CD8-positive, alpha-beta memory T cell (primary cell): ENCODE measurements around the gene TERB2. TPM values are rescaled to one million over a fixed set of nuclear protein-coding genes. Genes with fewer than 3 reads are reported as not detected.
"Not testable (repeated sequence)": the region's sequence is repeated elsewhere in the genome, so short reads cannot be mapped to it uniquely, and the experiment has no call there.

ENCODE experiments used
- CTCF ChIA-PET: fragments of 350-600 bp; sonication (Branson Sonifier 250); formaldehyde crosslinking; loops from one replicate; lab custom pipeline; 2021; ENCODE audit warnings: antibody characterized with exemption; lab: Charles Lee
- POLR2A ChIA-PET: fragments of 350-600 bp; sonication (Branson Sonifier 250); formaldehyde crosslinking; loops from one replicate; lab custom pipeline; 2021; ENCODE audit warnings: antibody characterized with exemption; lab: Charles Lee
- DNase-seq, 5 donors: peaks; one replicate each; pipeline versions ENCODE4 v3.0.0 to v3.0.0-alpha.2; 2020 to 2022; ENCODE audit warnings: mixed read lengths in 1 of 5
- H3K27ac ChIP-seq: one replicate; pipeline ENCODE4 v1.7.0; 2013; ENCODE audit warnings: low read depth, mild to moderate bottlenecking, low read length, moderate library complexity
- H3K27me3 ChIP-seq: 2 replicates; pipeline ENCODE4 v1.7.0; 2013; ENCODE audit warnings: low read length, mild to moderate bottlenecking; ENCODE audit not compliant: insufficient read depth, poor library complexity, severe bottlenecking
- H3K36me3 ChIP-seq: 2 replicates; pipeline ENCODE4 v1.7.0; 2013; ENCODE audit warnings: mild to moderate bottlenecking, low read length, moderate library complexity; ENCODE audit not compliant: insufficient read depth
- H3K4me1 ChIP-seq: 2 replicates; pipeline ENCODE4 v1.7.0; 2013; ENCODE audit warnings: mild to moderate bottlenecking, low read length, moderate library complexity; ENCODE audit not compliant: insufficient read depth
- H3K4me3 ChIP-seq: 2 replicates; pipeline ENCODE4 v1.7.0; 2013; ENCODE audit warnings: mild to moderate bottlenecking, low read length
- H3K9me3 ChIP-seq: 2 replicates; pipeline ENCODE4 v1.7.0; 2013; ENCODE audit warnings: mild to moderate bottlenecking, low read length
- H3K27ac Mint-ChIP-seq, 8 donors: one replicate each; pipeline ENCODE4 v1.8.0; 2020 to 2021; ENCODE audit warnings: mixed read lengths in 8 of 8, mild to moderate bottlenecking in 6 of 8, inconsistent platforms in 3 of 8, moderate library complexity in 3 of 8
- H3K27me3 Mint-ChIP-seq, 2 donors: one replicate each; pipeline ENCODE4 v1.8.0; 2020 to 2021; ENCODE audit warnings: mixed read lengths in 2 of 2, mild to moderate bottlenecking in 1 of 2, moderate library complexity in 1 of 2
- H3K36me3 Mint-ChIP-seq, 3 donors: one replicate each; pipeline ENCODE4 v1.8.0; 2020 to 2021; ENCODE audit warnings: mixed read lengths in 3 of 3, inconsistent platforms in 1 of 3, mild to moderate bottlenecking in 1 of 3
- H3K4me1 Mint-ChIP-seq, 3 donors: one replicate each; pipeline ENCODE4 v1.8.0; 2020 to 2021; ENCODE audit warnings: mixed read lengths in 3 of 3, inconsistent platforms in 1 of 3, mild to moderate bottlenecking in 1 of 3
- H3K4me3 Mint-ChIP-seq, 7 donors: one replicate each; pipeline ENCODE4 v1.8.0; 2020 to 2021; ENCODE audit warnings: mixed read lengths in 7 of 7, mild to moderate bottlenecking in 6 of 7, moderate library complexity in 4 of 7, inconsistent platforms in 2 of 7
- H3K9me3 Mint-ChIP-seq, 5 donors: one replicate each; pipeline ENCODE4 v1.8.0; 2020 to 2022; ENCODE audit warnings: mixed read lengths in 5 of 5, mild to moderate bottlenecking in 3 of 5, moderate library complexity in 2 of 5, inconsistent platforms in 1 of 5
- polyA plus RNA-seq: library from polyadenylated mRNA; unstranded; fragments of 300-500 nt; fragmentation: Illumina TruSeq; gene quantifications from one replicate; pipeline ENCODE4 v1.2.3, GENCODE V29; 2021
- total RNA-seq, 2 experiments: library from RNA; stranded (reverse); gene quantifications; one replicate each; pipeline ENCODE4 v1.2.3, GENCODE V29; 2021

The TERB2 gene
- total and polyA plus RNA-seq, 3 experiments from 2014 or later = not detected

DNA sequence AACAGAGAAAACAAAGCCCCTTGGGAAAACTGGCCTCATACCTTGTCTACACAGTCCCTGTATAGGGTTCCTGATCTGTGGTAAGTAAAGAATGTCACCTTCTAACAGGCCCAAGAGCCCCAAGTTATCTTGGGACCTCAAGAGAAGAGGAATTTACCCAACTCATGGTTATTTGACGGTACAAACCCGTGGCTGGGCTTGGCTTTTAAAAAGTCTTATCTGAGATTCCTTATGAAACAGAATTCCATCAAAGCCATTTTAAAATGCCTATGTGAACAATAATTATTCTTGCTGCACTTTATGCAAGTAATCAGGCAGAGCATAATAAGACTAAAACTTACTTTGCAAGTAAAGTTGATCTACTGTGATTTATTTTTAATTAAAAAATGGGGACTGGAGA, 52.6 kb downstream of the TERB2 start:
- Histone ChIP-seq H3K36me3 (no peaks in the 10 kb centered on the region), H3K4me3 (no peak overlapping the region), H3K27ac (no peak overlapping the region), H3K9me3 (no peaks in the 10 kb centered on the region), H3K27me3 (no peaks in the 10 kb centered on the region), H3K4me1 (no peaks in the 10 kb centered on the region)
- no peaks in the 10 kb centered on the region for H3K4me1 Mint-ChIP-seq
- POLR2A ChIA-PET = no interaction called here
- H3K9me3 Mint-ChIP-seq = peaks cover 0 to 2% (median 0%) of the 10 kb centered on the region in 5 donors
- peaks cover 4 to 28% of the 10 kb centered on the region in 2 donors for H3K27me3 Mint-ChIP-seq
- H3K4me3 Mint-ChIP-seq = no peak overlapping the region
- DNase-seq = no peak
- no peak overlapping the region for H3K27ac Mint-ChIP-seq
- CTCF ChIA-PET = no interaction called here
- no peaks in the 10 kb centered on the region for H3K36me3 Mint-ChIP-seq

DNA sequence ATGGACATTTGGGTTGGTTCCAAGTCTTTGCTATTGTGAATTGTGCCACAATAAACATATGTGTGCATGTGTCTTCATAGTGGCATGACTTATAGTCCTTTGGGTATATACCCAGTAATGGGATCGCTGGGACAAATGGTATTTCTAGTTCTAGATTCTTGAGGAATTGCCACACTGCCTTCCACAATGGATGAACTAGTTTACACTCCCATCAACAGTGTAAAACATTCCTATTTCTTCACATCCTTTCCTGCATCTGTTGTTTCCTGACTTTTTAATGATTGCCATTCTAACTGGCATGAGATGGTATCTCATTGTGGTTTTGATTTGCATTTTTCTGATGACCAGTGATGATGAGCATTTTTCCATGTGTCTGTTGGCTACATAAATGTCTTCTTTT, 58.6 kb downstream of the TERB2 start:
- H3K4me3 Mint-ChIP-seq, H3K27ac ChIP-seq, H3K4me3 ChIP-seq, H3K27ac Mint-ChIP-seq, H3K27me3 ChIP-seq, POLR2A ChIA-PET, DNase-seq, H3K36me3 Mint-ChIP-seq, H3K4me1 ChIP-seq, H3K4me1 Mint-ChIP-seq, H3K9me3 Mint-ChIP-seq, CTCF ChIA-PET, H3K9me3 ChIP-seq, H3K36me3 ChIP-seq: not testable (repeated sequence)
- H3K27me3 Mint-ChIP-seq = peaks cover 18 to 63% of the 10 kb centered on the region in 2 donors

DNA sequence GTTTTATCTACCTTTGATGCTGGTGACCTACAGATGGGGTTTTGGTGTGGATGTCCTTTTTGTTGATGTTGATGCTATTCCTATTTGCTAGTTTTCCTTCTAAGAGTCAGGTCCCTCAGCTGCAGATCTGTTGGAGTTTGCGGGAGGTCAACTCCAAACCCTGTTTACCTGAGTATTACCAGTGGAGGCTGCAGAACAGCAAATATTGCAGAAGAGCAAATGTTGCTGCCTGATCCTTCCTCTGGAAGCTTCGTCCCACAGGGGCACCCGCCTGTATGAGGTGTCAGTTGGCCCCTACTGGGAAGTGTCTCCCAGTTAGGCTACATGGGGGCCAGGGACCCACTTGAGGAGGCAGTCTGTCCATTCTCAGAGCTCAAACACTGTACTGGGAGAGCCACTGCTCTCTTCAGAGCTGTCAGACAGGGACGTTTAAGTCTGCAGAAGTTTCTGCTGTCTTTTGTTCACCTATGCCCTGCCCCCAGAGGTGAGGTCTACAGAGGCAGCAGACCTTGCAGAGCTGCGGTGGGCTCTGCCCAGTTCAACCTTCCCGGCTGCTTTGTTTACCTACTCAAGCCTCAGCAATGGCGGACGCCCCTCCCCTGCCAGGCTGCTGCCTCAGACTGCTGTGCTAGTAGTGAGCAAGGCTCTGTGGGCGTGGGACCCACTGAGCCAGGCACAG, 63.9 kb downstream of the TERB2 start:
- Mint-ChIP-seq H3K4me1 (peaks cover 10 to 24% (median 15%) of the 10 kb centered on the region in 3 donors), H3K27me3 (peaks cover 12 to 38% of the 10 kb centered on the region in 2 donors), H3K4me3 (peak overlapping the region in 1 of 7 donors; percentile 35)
- H3K27ac ChIP-seq, H3K27me3 ChIP-seq, H3K36me3 ChIP-seq, DNase-seq, H3K36me3 Mint-ChIP-seq, H3K9me3 Mint-ChIP-seq, H3K4me3 ChIP-seq, POLR2A ChIA-PET, H3K27ac Mint-ChIP-seq, H3K9me3 ChIP-seq: not testable (repeated sequence)
- CTCF ChIA-PET = interaction anchor here (1.3 kb wide), 1 partner anchor 17 kb away, joined by 4 read pairs; no protein-coding TSS in a partner anchor
- H3K4me1 ChIP-seq = peaks cover 15% of the 10 kb centered on the region

DNA sequence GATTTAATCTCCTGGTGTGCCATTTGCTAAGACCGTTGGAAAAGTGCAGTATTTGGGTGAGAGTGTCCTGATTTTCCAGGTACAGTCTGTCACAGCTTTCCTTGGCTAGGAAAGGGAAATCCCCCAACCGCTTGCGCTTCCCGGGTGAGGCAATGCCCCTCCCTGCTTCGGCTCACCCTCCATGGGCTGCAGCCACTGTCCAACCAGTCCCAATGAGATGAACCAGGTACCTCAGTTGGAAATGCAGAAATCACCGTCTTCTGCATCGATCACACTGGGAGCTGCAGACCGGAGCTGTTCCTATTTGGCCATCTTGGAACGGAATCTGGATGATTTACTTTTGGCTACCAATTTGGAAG, 64.4 kb downstream of the TERB2 start:
- H3K9me3 ChIP-seq, H3K9me3 Mint-ChIP-seq, H3K27ac ChIP-seq, DNase-seq, CTCF ChIA-PET, H3K4me3 ChIP-seq, H3K36me3 Mint-ChIP-seq, POLR2A ChIA-PET, H3K27ac Mint-ChIP-seq, H3K36me3 ChIP-seq, H3K27me3 ChIP-seq: not testable (repeated sequence)
- H3K27me3 Mint-ChIP-seq = peaks cover 12 to 37% of the 10 kb centered on the region in 2 donors
- peaks cover 10 to 24% (median 15%) of the 10 kb centered on the region in 3 donors for H3K4me1 Mint-ChIP-seq
- H3K4me3 Mint-ChIP-seq = peak overlapping the region in 2 of 7 donors; percentile 61 to 75
- peaks cover 15% of the 10 kb centered on the region for H3K4me1 ChIP-seq

DNA sequence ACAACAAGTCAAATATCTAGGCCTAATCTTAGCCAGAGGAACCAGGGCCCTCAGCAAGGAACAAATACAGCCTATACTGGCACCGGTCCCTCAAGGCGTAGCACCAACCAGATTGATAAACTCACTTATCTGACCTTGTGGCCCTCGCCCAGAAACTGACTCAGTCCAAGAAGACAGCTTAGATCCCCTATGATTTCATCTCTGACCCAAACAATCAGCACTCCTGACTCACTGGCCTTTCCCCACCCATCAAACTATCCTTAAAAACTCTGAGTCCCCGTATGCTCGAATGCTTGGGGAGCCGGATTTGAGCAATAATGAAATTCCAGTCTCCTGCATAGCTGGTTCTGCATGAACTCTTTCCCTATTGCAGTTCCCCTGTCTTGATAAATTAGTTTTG, 64.9 kb downstream of the TERB2 start:
- H3K27ac Mint-ChIP-seq = peak overlapping the region in 1 of 8 donors; percentile 22
- peaks cover 12 to 35% of the 10 kb centered on the region in 2 donors for H3K27me3 Mint-ChIP-seq
- H3K36me3 ChIP-seq = no peaks in the 10 kb centered on the region
- H3K4me3 Mint-ChIP-seq = peak overlapping the region; percentile 28 to 88 (median 61)
- no peaks in the 10 kb centered on the region for H3K9me3 ChIP-seq
- ChIA-PET POLR2A (no interaction called here), CTCF (interaction anchor here (3.7 kb wide), 1 partner anchor 15 kb away, joined by 13 read pairs; no protein-coding TSS in a partner anchor)
- no peaks in the 10 kb centered on the region for H3K27me3 ChIP-seq
- H3K36me3 Mint-ChIP-seq = no peaks in the 10 kb centered on the region
- no peaks in the 10 kb centered on the region for H3K9me3 Mint-ChIP-seq
- H3K4me1 ChIP-seq = peaks cover 15% of the 10 kb centered on the region
- no peak overlapping the region for H3K4me3 ChIP-seq
- H3K4me1 Mint-ChIP-seq = peaks cover 10 to 24% (median 17%) of the 10 kb centered on the region in 3 donors
- no peak for DNase-seq
- H3K27ac ChIP-seq = no peak overlapping the region

DNA sequence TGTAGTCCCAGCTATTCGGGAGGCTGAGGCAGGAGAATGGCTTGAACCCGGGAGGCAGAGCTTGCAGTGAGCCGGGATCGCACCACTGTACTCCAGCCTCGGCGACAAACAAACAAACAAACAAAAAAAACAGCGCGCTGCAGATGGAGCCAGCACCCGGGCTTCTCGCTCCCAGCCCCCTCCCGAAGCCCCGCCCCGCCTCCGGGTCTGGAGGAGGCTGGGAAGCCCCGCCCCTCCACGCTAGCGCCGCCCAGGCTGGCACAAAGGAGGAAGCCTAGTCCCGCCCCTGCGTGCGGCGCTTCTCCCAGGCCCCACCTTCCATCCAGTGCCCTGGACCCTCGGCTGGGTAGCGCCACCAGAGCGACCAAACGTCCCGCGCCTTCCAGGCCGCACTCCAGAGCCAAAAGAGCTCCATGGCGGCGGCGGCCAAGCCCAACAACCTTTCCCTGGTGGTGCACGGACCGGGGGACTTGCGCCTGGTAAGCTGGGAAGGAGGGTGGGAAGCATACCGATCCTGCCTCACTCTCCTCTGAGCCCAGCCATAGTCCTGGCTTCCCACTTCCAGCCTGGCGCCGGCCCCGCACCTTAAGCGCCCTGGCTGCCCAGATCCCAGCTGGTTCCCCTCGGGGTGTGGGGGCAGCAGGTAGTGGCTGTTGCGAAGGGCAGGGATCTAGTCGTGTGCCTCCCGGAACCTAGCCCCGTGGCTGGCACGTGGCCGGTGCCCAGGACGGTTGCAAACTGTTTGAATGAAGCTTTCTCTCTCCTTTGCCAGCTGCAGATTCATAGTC, 66.6 kb downstream of the TERB2 start, which contains the start of gene SORD:
Gene SORD (plus strand): TSS at position 325 of the 788 bp plus-strand sequence. CDS start 89 bp downstream, at position 414.
- Mint-ChIP-seq H3K9me3 (no peaks in the 10 kb centered on the region), H3K4me3 (peak within 1 kb of the TSS; percentile 86 to 97 (median 88)), H3K27me3 (peaks cover 10 to 22% of the 10 kb centered on the region in 2 donors), H3K27ac (peak within 1 kb of the TSS in 7 of 8 donors; percentile 9 to 88 (median 76)), H3K36me3 (no peaks in the 10 kb centered on the region), H3K4me1 (peaks cover 10 to 24% (median 17%) of the 10 kb centered on the region in 3 donors)
- peak within 1 kb of the TSS; percentile 77 for H3K4me3 ChIP-seq
- H3K27ac ChIP-seq = peak within 1 kb of the TSS; percentile 57
- POLR2A ChIA-PET = interaction anchor here (0.6 to 1.0 kb wide), 3 partner anchors 285 to 1090 kb away, joined by 3 to 8 read pairs (median 4); partner anchors contain the start of gene SPG11
- no peaks in the 10 kb centered on the region for H3K9me3 ChIP-seq
- no peaks in the 10 kb centered on the region for H3K36me3 ChIP-seq
- peaks cover 15% of the 10 kb centered on the region for H3K4me1 ChIP-seq
- CTCF ChIA-PET = interaction anchor here (0.5 to 3.7 kb wide), 5 partner anchors 13 to 445 kb away, joined by 3 to 13 read pairs (median 3); no protein-coding TSS in a partner anchor
- peak; percentile 80 to 91 (median 89) for DNase-seq
- no peaks in the 10 kb centered on the region for H3K27me3 ChIP-seq

DNA sequence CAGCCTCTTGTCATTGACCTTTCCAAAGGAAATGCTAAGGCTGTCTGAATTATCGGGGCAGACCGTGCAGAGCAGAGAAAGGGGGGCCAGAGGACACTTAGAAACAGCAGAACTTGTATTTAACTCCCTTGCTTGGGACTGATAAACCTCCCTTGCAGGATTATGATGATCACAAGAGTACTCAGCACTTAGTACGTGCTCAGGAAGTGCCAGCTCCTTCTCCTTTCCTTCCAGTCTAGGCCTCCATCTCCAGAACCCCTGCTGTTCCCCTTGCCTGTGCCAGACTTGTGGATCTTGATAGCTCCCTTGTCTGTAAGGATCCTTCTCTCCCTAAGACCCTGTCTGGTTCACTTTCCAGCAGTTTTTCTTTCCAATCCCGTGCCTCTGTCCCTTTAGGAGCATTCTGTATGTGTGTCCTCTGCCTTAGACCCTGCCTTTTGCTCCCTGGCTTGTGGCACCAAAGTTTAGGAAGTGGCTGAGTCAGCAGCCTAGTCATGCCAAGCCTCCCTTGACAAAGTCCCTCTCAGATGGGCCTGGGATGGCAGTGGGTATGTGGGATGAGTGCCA, 67.3 kb downstream of the TERB2 start:
- Histone ChIP-seq H3K9me3 (no peaks in the 10 kb centered on the region), H3K4me1 (peaks cover 15% of the 10 kb centered on the region), H3K27ac (peak overlapping the region; percentile 57), H3K36me3 (no peaks in the 10 kb centered on the region), H3K27me3 (no peaks in the 10 kb centered on the region), H3K4me3 (peak overlapping the region; percentile 77)
- Mint-ChIP-seq H3K9me3 (no peaks in the 10 kb centered on the region), H3K4me1 (peaks cover 10 to 24% (median 17%) of the 10 kb centered on the region in 3 donors), H3K27ac (peak overlapping the region in 6 of 8 donors; percentile 2 to 88 (median 76)), H3K27me3 (peaks cover 9 to 15% of the 10 kb centered on the region in 2 donors), H3K36me3 (no peaks in the 10 kb centered on the region), H3K4me3 (peak overlapping the region; percentile 86 to 97 (median 88))
- CTCF ChIA-PET = interaction anchor here (1.4 to 3.7 kb wide), 2 partner anchors 12 to 445 kb away, joined by 3 to 13 read pairs; no protein-coding TSS in a partner anchor
- POLR2A ChIA-PET = no interaction called here
- DNase-seq = no peak
